ENCODE measurements around the gene ANKDD1B. TPM values are rescaled to one million over a fixed set of nuclear protein-coding genes. Genes with fewer than 3 reads are reported as not detected.

Gene ANKDD1B
- total and polyA plus RNA-seq, 2 experiments from 2014 or later = 0.40 to 0.73 TPM

DNA sequence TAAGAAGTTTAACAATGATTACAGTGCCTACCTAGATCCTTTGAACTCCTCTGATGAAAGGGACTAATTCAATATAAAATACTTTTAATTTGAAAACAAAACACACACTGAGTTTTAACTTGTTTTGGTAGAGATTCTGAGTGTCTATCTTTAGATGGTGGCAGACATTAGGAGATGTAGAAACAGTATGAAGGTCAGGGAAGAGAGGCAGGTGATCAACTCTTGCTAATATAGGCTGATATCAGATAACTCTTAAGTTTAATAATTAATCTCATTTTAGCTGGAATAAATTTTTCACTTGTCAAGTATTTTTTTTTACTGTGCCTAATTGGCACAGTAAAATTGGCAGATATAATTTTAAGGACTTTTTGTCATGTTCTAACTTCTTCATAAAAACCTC is 75.2 kb downstream of the ANKDD1B start (continued):
- TF ChIP-seq EZH2 (IDR thresholded peaks at IDR 0.05; ENCODE audit: low read depth, unreplicated experiment) = no peak
- TF ChIP-seq, protein P1, sequence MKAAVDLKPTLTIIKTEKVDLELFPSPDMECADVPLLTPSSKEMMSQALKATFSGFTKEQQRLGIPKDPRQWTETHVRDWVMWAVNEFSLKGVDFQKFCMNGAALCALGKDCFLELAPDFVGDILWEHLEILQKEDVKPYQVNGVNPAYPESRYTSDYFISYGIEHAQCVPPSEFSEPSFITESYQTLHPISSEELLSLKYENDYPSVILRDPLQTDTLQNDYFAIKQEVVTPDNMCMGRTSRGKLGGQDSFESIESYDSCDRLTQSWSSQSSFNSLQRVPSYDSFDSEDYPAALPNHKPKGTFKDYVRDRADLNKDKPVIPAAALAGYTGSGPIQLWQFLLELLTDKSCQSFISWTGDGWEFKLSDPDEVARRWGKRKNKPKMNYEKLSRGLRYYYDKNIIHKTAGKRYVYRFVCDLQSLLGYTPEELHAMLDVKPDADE (IDR thresholded peaks at IDR 0.05) = no peak
- no peak for TF ChIP-seq CREB1 (CRISPR knock-in tag; IDR thresholded peaks at IDR 0.05; ENCODE audit: low read depth)
- TF ChIP-seq POLR2AphosphoS5 (IDR thresholded peaks at IDR 0.05; ENCODE audit: low read depth) = no peak
- no peak for TF ChIP-seq ZNF331 (CRISPR knock-in tag; IDR thresholded peaks at IDR 0.05; ENCODE audit: low read depth)
- TF ChIP-seq ZNF114 (CRISPR knock-in tag; IDR thresholded peaks at IDR 0.05) = no peak

DNA sequence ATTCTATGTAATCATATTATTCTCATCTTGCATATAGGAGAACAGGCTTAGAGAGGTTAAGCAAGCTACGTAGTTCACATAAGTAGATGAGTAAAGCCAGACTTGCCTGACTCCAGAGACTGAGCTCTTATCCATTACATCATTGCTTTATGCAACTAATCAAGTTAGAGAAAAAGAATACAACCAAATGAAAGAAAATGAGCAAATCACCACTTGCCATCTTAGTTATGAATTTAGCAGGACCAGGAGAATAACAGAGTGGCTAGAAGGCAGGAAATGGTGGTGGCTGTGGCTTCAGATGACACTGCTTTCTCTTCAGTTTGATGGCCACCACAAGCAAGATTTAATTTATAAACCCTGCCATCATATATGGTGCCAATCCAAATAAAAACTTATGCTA is 79.4 kb downstream of the ANKDD1B start:
- no peaks in the 10 kb centered on the region for H3K27me3 ChIP-seq (ENCODE audit: insufficient read depth)
- Mint-ChIP-seq H3K36me3 (ENCODE audit: low read depth) (peaks cover 18% of the 10 kb centered on the region), H3K27me3 (ENCODE audit: insufficient read depth, low read depth, poor library complexity) (peaks cover 3% of the 10 kb centered on the region), H3K9me3 (no peaks in the 10 kb centered on the region), H3K4me3 (no peak overlapping the region), H3K4me1 (peaks cover 8% of the 10 kb centered on the region), H3K27ac (no peak overlapping the region)
- no peaks in the 10 kb centered on the region for H3K9me2 ChIP-seq (ENCODE audit: insufficient read depth)
- H3K27ac ChIP-seq (ENCODE audit: low read depth) = no peak overlapping the region
- no peak overlapping the region for H3K4me3 ChIP-seq
- H4K20me1 ChIP-seq (replicated peaks; ENCODE audit: insufficient read depth) = no peaks in the 10 kb centered on the region
- no peak for ATAC-seq
- H2AFZ ChIP-seq = no peak overlapping the region
- DNase-seq (ENCODE audit: low spot score) = no peak
- no peaks in the 10 kb centered on the region for H3K79me2 ChIP-seq (replicated peaks; ENCODE audit: insufficient read depth)
- H3K4me2 ChIP-seq = no peak overlapping the region
- no peaks in the 10 kb centered on the region for H3K36me3 ChIP-seq (ENCODE audit: insufficient read depth)
- H3K4me1 ChIP-seq (ENCODE audit: insufficient read depth) = no peaks in the 10 kb centered on the region
- TF ChIP-seq STAT1 (IDR thresholded peaks at IDR 0.05; ENCODE audit: unreplicated experiment) (no peak), EZH2phosphoT487 (IDR thresholded peaks at IDR 0.05; ENCODE audit: unreplicated experiment) (no peak), JUNB (IDR thresholded peaks at IDR 0.05; ENCODE audit: unreplicated experiment) (no peak), EZH2 (IDR thresholded peaks at IDR 0.05; ENCODE audit: low read depth, unreplicated experiment) (no peak), REST (IDR thresholded peaks at IDR 0.05; ENCODE audit: unreplicated experiment) (no peak), CREB1 (CRISPR knock-in tag; IDR thresholded peaks at IDR 0.05; ENCODE audit: low read depth) (no peak)
- H3F3A ChIP-seq (replicated peaks; ENCODE audit: low read depth) = no peaks in the 10 kb centered on the region

DNA sequence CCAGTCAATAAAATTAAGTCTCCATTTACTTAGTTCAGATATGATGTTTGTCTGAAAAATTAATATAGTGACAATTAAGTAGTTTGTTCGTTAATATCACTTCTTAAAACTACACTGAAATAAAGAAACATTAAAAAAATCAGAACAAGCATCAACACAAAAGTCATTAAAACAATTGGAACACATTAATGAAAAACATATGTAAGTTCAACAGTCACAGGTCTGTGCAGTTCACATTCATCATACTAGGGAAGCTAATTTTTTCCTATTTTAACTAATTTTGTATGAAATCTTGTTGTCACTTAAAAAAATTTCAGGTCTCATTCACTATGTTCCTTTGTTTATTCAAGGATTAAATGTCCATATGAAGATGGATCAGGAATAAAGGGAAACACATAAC is 83.5 kb downstream of the ANKDD1B start:
- H3K4me3 Mint-ChIP-seq = no peak overlapping the region
- peaks cover 49% of the 10 kb centered on the region for H3K36me3 Mint-ChIP-seq (ENCODE audit: low read depth)
- H3K27me3 Mint-ChIP-seq (ENCODE audit: insufficient read depth, low read depth, poor library complexity) = peaks cover 4% of the 10 kb centered on the region
- TF ChIP-seq ZNF462 (CRISPR knock-in tag; IDR thresholded peaks at IDR 0.05) = no peak

More for the DNA sequence above, 83.5 kb downstream of the ANKDD1B start:
- ATAC-seq (no peak), DNase-seq (ENCODE audit: low spot score) (no peak)
- H3K9me2 ChIP-seq (ENCODE audit: insufficient read depth) = no peaks in the 10 kb centered on the region
- peaks cover 5% of the 10 kb centered on the region; the same call in 1 of the 2 replicates for H3K4me1 ChIP-seq (ENCODE audit: insufficient read depth)
- H3K4me2 ChIP-seq = no peak overlapping the region
- no peak overlapping the region for H3K4me3 ChIP-seq
- peaks cover 13% of the 10 kb centered on the region for H3K79me2 ChIP-seq (replicated peaks; ENCODE audit: insufficient read depth)
- no peak overlapping the region for H3K27ac ChIP-seq (ENCODE audit: low read depth)
- no peaks in the 10 kb centered on the region for H3K27me3 ChIP-seq (ENCODE audit: insufficient read depth)
- H3F3A ChIP-seq (replicated peaks; ENCODE audit: low read depth) = no peaks in the 10 kb centered on the region
- H2AFZ ChIP-seq = no peak overlapping the region
- Mint-ChIP-seq H3K27ac (no peak overlapping the region), H3K4me1 (peaks cover 11% of the 10 kb centered on the region), H3K9me3 (peaks cover 12% of the 10 kb centered on the region; the same call in 2 of the 3 replicates)
- no peaks in the 10 kb centered on the region for H4K20me1 ChIP-seq (replicated peaks; ENCODE audit: insufficient read depth)
- H3K36me3 ChIP-seq (ENCODE audit: insufficient read depth) = no peaks in the 10 kb centered on the region; the same call in 1 of the 2 replicates

Data from GM23338 (cell line).